NCI-H345 (cell line): Measurements from ENCODE around the gene DET1.
A peak's percentile ranks its signal among the peaks of the same experiment; 100 is the strongest.
"Not testable (repeated sequence)": the region's sequence is repeated elsewhere in the genome, so short reads cannot be mapped to it uniquely, and the experiment has no call there.

Experiments
- DNase-seq: peaks from one replicate; lab custom pipeline; 2025; lab: John Stamatoyannopoulos, UW

Gene DET1

DNA sequence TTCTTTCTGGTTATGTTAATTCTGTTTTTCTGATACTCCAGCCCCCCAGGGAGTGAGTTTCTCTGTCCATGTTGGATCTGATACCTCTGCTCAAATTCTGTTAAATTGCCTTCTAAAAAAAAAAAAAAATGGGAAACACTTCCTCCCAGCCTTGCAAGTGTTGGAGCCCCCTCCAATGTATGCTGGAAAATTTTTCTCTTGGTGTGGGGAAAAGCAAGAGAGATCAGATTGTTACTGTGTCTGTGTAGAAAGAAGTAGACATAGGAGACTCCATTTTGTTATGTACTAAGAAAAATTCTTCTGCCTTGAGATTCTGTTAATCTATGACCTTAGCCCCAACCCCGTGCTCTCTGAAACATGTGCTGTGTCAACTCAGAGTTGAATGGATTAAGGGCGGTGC lies 6.1 kb downstream of the DET1 start:
- not testable (repeated sequence) for DNase-seq

DNA sequence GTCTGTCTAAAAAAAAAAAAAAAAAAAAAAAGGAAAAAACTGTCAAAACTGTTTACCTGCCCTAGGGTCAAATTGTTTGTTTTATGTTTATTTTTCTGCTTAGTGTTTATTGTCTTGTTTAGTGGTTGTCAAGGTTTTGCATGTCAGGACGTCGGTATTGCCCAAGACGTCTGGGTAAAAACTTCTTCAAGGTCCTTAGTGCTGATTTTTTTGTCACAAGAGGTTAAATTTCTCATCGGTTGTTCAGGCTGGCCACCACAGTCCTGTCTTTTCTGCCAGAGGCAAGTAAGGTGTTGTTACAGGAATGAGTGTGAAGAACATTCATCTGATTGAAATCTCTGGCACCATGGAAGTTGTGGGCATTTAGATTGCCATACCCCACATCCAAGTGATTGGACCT lies 7.0 kb downstream of the DET1 start:
- no peak for DNase-seq

DNA sequence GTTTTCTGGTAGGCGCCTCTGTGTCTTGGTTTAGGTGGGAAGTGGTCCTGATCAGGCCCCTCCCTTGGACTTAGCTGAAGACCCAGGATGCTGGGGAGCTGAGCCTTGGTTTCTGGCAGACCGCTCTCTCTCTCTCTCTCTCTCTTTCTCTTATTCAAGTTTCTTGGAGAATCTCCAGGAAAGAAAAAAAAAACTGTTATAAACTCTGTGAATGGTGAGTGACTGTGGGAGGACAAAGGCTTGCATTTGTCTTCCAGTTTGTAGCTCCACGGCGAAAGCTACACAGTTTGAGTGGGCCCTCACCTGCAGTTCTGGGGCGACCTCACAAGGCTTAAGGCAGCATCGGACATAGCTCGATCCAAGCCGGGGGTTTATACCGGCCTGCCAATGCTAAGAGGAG lies 7.5 kb downstream of the DET1 start:
- DNase-seq, result no peak

DNA sequence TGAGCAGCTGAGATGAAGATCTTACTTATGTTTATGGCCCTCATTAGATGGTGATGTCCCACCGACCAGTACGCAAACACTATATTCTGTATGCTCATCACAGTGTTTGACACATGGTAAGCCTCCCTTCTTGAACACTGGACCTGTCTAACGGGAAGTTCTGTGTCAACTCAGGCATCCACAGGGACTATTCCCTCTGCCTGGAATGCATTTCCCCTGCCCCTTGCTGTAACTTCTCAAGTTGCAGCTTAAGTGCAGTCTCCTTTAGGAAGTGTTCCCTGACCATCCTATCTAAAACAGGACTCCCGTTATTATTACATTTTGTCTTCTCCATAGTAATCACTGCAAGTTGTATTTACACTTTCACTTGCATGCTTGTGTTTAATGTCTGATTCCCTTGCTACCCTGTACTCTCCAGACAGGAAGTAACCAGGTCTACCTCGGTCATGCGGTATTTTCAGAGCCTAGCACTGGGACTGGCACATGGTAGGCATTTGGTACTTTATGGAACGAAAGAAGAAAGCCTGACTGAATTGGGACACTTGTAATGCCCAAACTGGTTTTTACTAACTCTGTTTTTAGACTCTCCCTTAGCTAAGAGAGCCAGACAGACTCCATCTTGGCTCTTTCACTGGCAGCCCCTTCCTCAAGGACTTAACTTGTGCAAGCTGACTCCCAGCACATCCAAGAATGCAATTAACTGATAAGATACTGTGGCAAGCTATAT lies 8.7 kb downstream of the DET1 start:
- no peak for DNase-seq

DNA sequence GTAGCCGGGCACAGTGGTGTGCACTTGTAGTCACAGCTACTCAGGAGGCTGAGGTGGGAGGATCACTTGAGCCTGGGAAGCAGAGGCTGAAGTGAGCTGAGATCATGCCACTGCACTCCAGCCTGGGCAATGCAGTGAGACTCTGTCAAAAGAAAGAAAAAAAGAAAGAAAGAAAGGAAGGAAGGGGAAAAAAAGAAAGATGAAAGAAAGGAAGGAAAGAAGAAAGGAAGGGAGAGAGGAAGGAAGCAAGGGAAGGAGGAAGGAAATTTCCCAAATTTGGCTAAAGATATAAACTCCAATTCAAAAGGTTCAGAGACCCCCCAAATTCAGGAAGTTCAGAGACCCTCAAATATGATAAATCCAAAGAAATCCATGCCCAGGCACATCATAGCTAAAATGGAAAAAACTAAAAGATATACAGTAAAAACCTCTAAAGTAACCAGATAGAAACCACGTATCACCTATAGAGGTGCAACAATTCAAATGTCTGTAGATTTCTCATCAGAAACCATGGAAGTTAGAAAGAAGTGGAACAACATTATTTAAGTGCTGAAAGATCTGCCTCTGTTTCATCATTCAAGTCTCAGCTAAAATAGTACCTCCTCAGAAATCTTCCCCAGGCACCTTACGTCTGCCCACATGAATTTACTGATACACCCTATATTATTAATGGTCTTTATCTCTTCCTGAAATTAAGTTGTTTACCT lies 10.7 kb downstream of the DET1 start:
- no peak for DNase-seq

DNA sequence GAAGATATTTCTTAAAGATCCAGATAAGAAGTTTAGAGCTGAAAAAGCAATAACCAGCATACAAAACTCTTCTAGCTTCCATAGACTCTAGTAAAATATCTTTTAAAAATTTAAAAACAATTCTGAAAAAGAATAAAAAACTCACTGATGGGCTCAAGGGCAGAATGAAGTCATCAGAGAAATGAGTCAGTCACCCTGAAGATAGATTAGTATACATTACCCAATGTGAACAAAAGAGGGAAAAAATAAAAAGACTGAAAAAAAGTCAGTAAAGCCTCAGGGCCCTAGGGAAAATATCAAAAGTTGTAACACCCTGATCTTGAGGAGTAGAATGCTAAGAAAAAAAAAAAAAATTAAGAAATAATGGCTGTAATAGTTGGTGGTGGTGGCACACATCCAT lies 11.4 kb downstream of the DET1 start:
- no peak for DNase-seq

DNA sequence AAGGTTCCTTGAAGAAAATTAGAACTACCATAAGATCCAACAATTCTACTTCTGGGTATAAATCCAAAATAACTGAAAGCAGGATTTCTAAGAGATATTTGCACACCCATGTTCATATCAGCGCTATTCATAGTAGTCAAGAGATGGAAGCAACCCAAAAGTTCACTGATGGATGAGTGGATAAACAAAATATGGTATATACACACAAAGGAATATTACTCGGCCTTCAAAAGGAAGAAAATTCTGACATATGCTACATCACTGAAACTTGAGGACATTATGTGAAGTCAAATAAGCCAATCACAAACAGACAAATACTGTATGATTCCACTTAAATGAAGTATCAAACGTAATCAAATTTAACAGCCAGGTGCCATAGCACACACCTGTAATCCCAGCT lies 13.1 kb downstream of the DET1 start:
- DNase-seq, result no peak

DNA sequence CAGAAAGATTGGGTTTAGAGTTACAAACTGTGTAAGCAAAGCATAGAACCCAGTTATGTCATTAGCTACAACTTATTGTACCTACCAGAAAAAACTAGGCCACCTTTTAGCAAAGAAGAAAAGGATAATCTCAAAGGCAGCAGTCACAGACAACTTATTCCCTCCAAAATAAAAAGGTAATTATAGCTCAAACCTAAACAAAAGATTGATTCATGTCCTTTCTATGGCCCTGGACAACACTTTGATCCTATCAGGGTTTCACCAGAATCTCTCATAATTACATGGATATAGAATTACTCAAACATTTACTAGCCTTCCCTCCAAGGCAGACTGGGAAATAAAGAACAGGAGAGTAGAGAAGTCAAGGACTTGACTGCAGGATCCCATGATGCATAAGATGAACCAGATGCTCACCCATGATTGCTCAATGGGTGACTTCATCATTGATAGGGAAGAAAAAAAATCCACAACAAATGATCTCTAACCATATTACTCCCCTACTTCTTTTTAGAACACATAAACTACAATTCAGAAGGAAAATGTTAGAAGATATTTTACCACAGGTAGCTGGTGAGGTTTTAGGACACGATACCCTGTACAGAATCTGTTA lies 17.4 kb downstream of the DET1 start:
- DNase-seq, result no peak

DNA sequence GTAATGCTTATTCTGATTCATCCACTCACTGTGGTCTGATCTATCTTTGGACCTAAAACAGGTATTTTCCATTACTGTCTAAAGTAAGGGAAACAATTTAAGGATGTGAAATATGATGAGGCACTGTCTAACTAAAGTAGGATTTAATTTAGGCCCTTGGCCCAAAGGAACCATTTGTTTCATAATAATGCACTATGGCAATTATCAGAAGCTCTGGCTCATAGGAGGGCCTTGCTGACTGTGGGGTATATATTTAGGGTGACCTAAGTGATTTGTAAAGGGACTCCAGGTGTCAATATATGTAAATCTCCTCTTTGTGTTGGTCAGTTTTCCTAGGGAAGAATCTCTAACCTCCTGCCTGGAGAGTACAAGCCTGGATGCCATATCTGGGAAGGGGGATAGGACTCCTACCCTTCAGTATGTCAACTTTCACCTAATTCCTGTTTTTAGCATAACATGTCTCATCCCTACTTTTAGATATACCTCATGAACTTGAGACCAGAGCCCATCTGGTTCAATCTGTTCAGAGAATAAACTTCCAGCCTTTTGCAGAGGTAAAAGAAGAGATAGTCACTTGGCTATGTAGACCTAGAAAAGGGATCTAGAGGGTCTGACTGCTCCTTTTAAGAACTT lies 20.1 kb downstream of the DET1 start:
- DNase-seq, result no peak

DNA sequence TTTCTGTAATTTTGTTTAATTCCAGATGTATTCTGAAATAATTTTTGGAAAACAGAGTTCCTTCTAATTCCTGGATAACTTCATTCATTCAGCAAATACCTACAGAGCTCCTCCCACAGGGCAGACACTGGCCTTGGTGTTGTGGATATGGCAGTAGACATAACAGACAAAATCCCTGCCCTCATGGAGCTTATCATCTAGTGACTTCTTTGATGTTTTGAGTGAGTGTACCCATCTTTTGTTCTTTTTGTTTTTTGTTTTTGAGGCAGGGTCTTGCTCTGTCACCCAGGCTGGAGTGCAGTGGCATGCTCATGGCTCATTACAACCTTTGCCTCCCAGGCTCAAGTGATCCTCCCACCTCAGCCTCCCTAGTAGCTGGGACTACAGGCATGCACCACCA lies 21.1 kb downstream of the DET1 start:
- DNase-seq, result no peak

DNA sequence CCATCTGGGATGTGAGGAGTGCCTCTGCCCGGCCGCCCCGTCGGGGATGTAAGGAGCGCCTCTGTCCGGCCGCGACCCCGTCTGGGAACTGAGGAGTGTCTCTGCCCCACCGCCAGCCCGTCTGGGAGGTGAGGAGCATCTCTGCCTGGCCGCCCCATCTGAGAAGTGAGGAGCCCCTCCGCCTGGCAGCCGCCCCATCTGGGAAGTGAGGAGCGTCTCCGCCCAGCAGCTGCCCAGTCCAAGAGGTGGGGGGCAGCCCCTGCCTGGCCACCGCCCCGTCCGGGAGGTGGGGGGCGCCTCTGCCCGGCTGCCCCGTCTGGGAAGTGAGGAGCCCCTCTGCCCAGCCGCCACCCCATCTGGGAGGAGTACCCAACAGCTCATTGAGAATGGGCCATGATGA lies 22.4 kb downstream of the DET1 start:
- not testable (repeated sequence) for DNase-seq

DNA sequence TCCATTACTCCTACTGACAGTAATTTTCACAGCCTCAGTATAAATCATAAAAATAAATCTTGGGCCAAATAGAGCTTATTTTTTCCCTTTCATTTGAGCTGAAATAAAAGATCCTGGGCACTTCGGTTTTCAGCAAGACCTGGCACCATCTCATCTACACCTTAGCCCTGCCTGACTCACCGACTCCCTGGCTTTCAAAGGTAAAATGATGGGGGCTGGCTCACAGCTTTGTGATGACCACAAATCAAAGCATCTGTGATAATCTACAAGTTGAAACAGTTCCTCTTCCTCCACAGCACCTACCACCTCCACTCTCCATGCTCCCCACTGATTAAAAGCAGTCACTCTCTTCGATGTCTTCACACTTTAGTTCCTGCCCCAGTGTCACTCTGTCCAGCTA lies 27.6 kb downstream of the DET1 start:
- no peak for DNase-seq

DNA sequence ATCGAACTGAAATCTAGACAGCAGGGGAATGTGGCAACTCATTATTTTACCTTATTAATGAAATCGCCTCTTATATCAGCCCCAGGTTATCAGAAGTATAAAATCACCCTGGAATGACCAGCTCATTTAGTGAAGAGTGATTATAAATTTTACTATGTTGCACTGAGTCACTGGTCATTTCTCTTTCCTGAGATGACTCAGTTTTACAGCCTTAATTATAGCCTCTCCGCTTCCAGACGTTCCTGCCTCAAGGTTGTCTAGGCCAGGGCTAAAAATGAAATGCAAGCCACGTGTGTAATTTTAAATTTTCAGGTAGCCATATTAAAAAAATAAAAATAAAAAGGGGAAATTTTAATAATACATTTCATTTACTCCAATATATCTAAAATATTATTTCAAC lies 33.3 kb downstream of the DET1 start:
- no peak for DNase-seq

DNA sequence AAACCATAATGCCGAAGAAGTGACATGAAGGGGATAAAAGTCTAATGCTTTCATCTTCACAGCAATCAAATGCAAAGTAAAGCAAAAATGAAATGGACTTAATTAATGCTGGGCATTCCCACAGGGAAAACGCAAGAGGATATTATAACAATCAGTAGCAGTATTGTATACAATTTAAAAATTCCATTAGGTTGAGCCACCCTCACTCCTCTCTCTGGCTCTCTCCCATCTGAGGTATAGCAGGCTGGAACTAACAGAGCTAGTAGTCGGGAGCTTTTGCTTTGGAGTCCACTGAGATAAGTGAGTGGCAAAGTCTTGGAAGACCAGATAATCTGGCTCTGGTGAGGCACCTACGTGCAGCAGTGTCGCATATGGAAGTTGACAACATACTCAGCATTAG lies 33.9 kb downstream of the DET1 start:
- DNase-seq, result no peak

DNA sequence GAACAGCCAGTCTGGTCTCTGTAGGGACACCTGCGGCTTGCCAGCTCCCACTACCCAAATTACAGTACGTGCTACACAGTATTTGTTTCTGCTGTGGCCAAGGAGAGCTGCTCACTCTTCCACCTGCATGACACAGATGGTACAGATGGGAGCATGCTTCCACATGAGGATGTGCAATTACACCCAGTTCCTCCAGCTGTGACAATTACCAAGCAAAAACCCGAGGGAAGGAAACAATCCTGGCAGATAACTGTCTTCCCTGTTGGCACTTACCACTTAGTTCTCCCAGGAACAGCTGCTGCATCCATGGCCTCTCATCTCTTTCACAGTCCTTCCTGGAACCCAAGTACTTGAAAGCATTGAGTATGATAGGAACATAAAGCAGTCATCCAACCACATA lies 34.4 kb downstream of the DET1 start:
- no peak for DNase-seq

DNA sequence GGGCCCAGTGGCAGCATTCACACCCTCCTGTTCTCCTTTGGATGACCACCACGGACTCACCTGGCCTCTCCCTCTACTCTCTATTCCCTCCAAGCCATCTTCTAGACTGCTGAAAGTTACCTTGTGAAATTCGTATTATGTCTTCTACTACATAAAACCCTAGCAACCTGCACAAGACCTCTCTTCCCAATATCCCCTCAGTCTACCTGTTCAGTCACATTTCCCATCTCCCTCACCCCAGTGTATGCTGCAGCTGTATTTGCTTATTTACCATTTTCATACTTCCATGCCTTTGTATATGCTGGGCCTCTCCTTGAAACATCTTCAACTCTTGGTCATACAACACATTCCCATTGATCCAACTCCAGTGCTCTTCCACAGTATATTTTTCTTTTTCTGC lies 35.3 kb downstream of the DET1 start:
- DNase-seq, result no peak

DNA sequence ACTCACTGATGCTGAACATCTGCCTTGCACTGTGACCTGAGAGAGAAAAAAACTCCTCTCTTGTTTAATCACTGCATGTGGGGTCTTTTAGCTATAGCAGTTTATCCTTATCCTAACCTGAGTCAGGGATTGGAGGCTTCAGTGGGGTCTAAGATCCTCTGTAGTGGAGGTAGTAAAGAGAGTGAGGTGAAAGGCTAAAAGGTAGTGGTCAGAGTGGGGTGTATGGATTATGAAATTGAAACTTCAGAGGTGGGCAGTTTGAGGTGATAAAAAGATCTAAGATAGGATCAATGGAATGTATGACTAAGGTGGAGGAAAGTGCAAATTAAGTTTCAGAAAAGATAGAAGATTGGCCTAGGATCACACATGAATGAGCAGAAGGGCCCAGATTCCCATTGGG lies 36.5 kb downstream of the DET1 start:
- no peak for DNase-seq

DNA sequence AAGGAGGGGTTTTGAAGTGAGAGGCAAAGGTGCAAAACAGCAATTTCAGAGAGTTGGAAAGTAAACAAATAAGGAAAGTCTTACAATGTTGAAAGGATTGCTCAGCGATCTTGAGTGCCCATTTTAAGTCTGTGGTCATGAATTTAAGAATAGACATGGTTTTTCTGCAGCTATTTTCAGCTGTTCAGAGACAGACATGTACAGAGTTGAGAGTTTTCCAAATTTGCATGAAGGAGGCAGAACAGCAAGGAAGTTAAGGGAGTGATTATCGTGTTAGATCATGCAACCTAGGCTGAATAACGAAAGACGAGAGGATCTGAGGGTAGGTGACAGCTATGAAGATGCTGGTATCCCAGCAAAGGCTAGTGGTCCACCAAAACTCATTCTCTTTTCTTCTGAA lies 37.2 kb downstream of the DET1 start:
- DNase-seq, result no peak

DNA sequence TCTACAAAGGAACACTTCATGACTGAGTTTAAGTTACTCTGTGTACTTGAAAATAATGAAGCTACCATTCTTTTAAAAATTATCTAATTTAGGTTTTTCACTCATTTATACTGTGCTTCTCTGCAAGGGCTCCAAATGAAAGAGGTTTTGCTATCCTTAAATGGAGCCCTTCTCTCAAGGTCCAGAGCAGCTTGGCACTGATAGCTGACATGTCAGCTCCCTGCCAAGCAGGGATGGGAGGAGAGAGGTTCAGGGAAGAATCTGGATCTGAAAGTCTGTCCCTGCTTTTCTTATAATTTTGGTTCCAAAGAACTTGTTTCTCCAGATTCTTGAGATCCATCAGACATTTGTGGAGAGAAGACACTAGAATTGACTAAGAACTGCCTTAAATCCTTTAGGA lies 39.9 kb downstream of the DET1 start:
- DNase-seq, result no peak

DNA sequence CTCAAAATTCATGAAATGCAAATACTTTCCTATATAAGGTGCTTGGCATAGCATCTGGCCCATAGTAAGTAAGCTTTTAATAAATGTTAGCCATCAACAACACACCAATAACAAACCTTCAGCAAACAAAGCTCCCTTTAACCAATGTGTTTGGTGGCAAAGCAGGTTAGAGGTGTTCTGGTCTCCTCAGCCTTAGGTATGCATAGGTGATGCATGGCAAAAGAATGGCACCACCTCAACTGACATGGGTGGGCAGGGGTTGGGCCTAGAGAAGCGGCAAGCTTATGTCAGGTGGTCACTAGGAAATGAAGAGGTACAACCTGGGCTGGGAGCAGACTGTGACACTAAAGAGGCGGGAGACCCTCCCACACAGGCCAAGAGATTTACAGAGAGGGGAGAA lies 40.8 kb downstream of the DET1 start:
- DNase-seq, result no peak

DNA sequence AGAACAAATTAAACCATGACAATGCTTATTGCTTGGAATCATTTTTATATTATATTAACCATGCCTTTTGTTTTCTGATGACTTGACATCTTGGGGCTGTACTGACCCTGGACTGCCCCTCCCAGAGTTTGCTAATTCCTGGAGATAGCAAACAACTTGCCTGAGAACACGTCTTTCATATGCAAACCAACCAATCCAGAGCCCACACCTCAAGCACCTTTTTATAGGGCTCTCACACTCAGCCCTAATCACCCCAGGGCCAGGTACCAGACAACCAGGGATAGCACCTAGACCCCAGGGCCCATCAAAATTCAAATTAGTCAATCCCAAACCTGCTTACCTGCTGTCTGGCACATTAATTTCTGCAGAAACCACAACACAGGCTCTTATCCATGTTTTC lies 42.0 kb downstream of the DET1 start:
- no peak for DNase-seq

DNA sequence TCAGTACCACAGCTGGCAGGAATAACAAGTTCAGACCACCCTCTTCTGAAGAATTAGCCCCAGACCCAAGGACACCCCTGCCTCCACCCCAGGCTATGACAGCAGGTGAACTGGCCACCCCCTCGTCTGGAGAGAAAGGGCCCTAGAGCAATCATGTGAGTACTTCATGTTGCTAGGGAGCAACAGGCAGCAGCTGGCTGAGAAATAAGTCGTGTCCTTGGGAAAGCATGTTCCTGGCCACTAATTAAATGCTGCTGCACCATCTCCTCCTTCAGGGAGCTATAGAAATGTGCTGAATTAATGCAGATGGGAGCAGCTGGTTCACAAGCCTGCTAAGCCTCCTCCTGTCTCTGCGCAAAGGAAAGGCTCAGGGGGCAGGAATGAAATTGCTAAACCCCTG lies 47.5 kb downstream of the DET1 start:
- peak; percentile 33 for DNase-seq

DNA sequence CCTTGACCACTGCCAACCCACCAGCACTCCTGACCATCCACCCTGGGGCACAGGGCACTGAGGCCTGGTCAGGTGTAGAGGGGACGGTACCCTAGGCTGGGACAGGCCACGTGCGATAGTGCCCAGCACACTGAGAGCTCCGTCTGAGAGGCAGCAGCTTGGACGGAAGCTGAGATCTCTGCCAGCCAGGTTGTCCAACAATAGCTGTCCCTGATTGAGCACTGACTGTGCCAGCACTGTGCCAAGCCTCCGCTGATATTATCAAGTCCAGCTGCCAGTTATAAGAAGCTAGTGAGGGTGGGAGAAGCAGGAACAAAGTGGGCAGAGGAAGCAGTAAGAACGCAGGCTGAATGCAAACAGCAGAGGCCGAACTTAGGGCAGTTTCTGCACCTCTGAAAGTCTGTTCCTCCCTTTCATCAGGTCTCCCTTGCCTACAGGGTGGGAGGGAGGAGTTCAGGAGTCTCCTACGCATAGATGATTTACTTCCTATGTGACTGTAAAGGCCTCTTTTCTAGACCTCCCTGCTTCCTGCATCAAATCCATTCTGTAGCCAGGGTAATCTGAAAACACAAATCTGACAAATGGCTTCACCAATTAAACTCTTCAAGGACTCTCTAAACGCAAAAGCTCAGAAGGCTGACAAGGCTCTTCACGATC lies 49.2 kb downstream of the DET1 start:
- no peak for DNase-seq
